ENCODE measurements around the gene DHRS11. TPM values are rescaled to one million over a fixed set of nuclear protein-coding genes. Genes with fewer than 3 reads are reported as not detected.
A peak's percentile ranks its signal among the peaks of the same experiment; 100 is the strongest.

Gene DHRS11
- total RNA-seq, 1 experiment from 2014 or later: 27.9 TPM

GRCh38 chr17:36650096-36650775, 58.6 kb downstream of the DHRS11 start:
- H3K79me1 ChIP-seq (ENCODE audit: insufficient read depth, low read depth, low read length, poor library complexity, severe bottlenecking): no peaks in the 10 kb centered on the region
- H3K4me2 ChIP-seq (ENCODE audit: insufficient read depth, insufficient read length, low read length): no peak overlapping the region
- WGBS (ENCODE audit: extremely low coverage, insufficient read length, low lambda C conversion rate): no CpG with 5 or more reads among the region's 9 CpGs

More at GRCh38 chr17:36650096-36650775, 58.6 kb downstream of the DHRS11 start:
- Histone ChIP-seq H3K4ac (ENCODE audit: low read depth, low read length) (no peak overlapping the region), H2BK15ac (ENCODE audit: low read depth, low read length) (no peak overlapping the region), H3K27ac (ENCODE audit: insufficient read length, low read depth, low read length) (no peak overlapping the region), H2AK5ac (ENCODE audit: insufficient read length, low read length) (no peak overlapping the region), H2BK5ac (ENCODE audit: insufficient read length, low read length) (no peak overlapping the region), H4K91ac (ENCODE audit: insufficient read length, low read depth, low read length) (no peak overlapping the region), H3K56ac (ENCODE audit: insufficient read length, low read depth, low read length) (no peak overlapping the region), H3K4me1 (ENCODE audit: insufficient read depth, low read length) (peaks cover 4% of the 10 kb centered on the region; the same call in 1 of the 2 replicates), H3K23me2 (ENCODE audit: insufficient read length, low read depth, low read length, poor library complexity, severe bottlenecking) (no peaks in the 10 kb centered on the region), H3K9ac (ENCODE audit: extremely low read depth, insufficient read length, low read length) (no peak overlapping the region), H2BK120ac (ENCODE audit: low read depth, low read length, poor library complexity, severe bottlenecking) (no peak overlapping the region), H2BK20ac (ENCODE audit: low read depth, low read length, poor library complexity, severe bottlenecking) (no peak overlapping the region), H4K20me1 (ENCODE audit: control insufficient read depth, insufficient read depth, insufficient read length) (no peaks in the 10 kb centered on the region), H3K79me2 (ENCODE audit: insufficient read depth, low read length) (no peaks in the 10 kb centered on the region), H2BK12ac (ENCODE audit: insufficient read length, low read depth, low read length) (no peak overlapping the region), H3K14ac (ENCODE audit: insufficient read depth, low read length) (no peak overlapping the region), H3K23ac (ENCODE audit: insufficient read length, low read depth, low read length) (no peak overlapping the region), H4K8ac (replicated peaks; ENCODE audit: insufficient read length, low read depth, low read length) (no peak overlapping the region), H3K18ac (ENCODE audit: insufficient read length, low read depth, low read length) (no peak overlapping the region), H3K9me3 (ENCODE audit: control insufficient read depth, low read depth, low read length) (no peaks in the 10 kb centered on the region), H4K5ac (ENCODE audit: insufficient read length, low read depth, low read length) (no peak overlapping the region), H3K27me3 (ENCODE audit: insufficient read depth, low read length) (no peaks in the 10 kb centered on the region), H3T11ph (ENCODE audit: low read length) (no peak overlapping the region), H2AFZ (ENCODE audit: low read length) (no peak overlapping the region)
- H3K4me1 Mint-ChIP-seq: peaks cover 24 to 51% of the 10 kb centered on the region in 2 experiments
- H3K27ac Mint-ChIP-seq: no peak overlapping the region
- no peak for TF ChIP-seq CTCF (conservative IDR thresholded peaks at IDR 0.05)
- no peaks in the 10 kb centered on the region; a peak in 1 of 5 replicates for H3K9me3 Mint-ChIP-seq
- peaks cover 31% of the 10 kb centered on the region for H3K27me3 Mint-ChIP-seq (ENCODE audit: low read depth)
- H3K4me3 Mint-ChIP-seq: peak overlapping the region in 1 of 2 experiments; percentile 14; a peak in 1 of 5 replicates
- no peak for DNase-seq
- no peaks in the 10 kb centered on the region for H3K36me3 Mint-ChIP-seq (ENCODE audit: insufficient read depth in 1 of 3, low read depth in 3 of 3)

Other genes starting within 250 kb of the DHRS11 start
- gene TBC1D3H, start 203.4 kb upstream of the DHRS11 start, total RNA-seq (2021): not detected in 2 replicates
- 58.7 and 64.7 TPM in 2 replicates for gene ZNHIT3, start 105.2 kb upstream of the DHRS11 start, total RNA-seq (2021)
- 134 and 144 TPM in 2 replicates for gene MYO19, start 57.0 kb upstream of the DHRS11 start, total RNA-seq (2021)
- 24.6 and 26.2 TPM in 2 replicates for gene PIGW, start 56.9 kb upstream of the DHRS11 start, total RNA-seq (2021)
- 52.8 and 55.6 TPM in 2 replicates for gene GGNBP2, start 47.0 kb upstream of the DHRS11 start, total RNA-seq (2021)
- 10.3 and 11.6 TPM in 2 replicates for gene MRM1, start 9.7 kb downstream of the DHRS11 start, total RNA-seq (2021)

Data from H9 (cell line).